Stomach (tissue), 4 donors: ENCODE measurements around the gene DAZ1.
"Not testable (repeated sequence)": the region's sequence is repeated elsewhere in the genome, so short reads cannot be mapped to it uniquely, and the experiment has no call there.

Source experiments
- CTCF ChIP-seq, 7 experiments: fragments of 450-650 bp in 4 of 7; fragments of 200-600 bp in 3 of 7; sonication (generic) in 3 of 7; IDR thresholded peaks; one replicate each; pipeline ENCODE4 v1.5.1; 2016 to 2019; ENCODE audit warnings: antibody characterized with exemption in 7 of 7, control low read depth in 2 of 7, mild to moderate bottlenecking in 1 of 7
- EP300 ChIP-seq: sonication (generic); formaldehyde crosslinking; IDR thresholded peaks from one replicate; pipeline ENCODE4 v1.6.1; 2017; ENCODE audit warnings: antibody characterized with exemption
- POLR2A ChIP-seq, 4 donors: fragments of 450-650 bp; IDR thresholded peaks; one replicate each; pipeline ENCODE4 v1.6.1; 2016; ENCODE audit warnings: antibody characterized with exemption in 4 of 4, control low read depth in 2 of 4, mild to moderate bottlenecking in 1 of 4, moderate library complexity in 1 of 4

GRCh38 chrY:23210681-23211080, 11.9 kb upstream of the DAZ1 start:
- TF ChIP-seq EP300; CTCF (IDR thresholded peaks at IDR 0.05); POLR2A (IDR thresholded peaks at IDR 0.05): not testable (repeated sequence)
